ENCODE data around the gene PRMT3. TPM values are rescaled to one million over a fixed set of nuclear protein-coding genes. Genes with fewer than 3 reads are reported as not detected.
"Not testable (repeated sequence)": the region's sequence is repeated elsewhere in the genome, so short reads cannot be mapped to it uniquely, and the experiment has no call there.

The PRMT3 gene
- total and polyA plus RNA-seq, 12 donors = 7.6 to 23.4 (median 15.0) TPM

DNA sequence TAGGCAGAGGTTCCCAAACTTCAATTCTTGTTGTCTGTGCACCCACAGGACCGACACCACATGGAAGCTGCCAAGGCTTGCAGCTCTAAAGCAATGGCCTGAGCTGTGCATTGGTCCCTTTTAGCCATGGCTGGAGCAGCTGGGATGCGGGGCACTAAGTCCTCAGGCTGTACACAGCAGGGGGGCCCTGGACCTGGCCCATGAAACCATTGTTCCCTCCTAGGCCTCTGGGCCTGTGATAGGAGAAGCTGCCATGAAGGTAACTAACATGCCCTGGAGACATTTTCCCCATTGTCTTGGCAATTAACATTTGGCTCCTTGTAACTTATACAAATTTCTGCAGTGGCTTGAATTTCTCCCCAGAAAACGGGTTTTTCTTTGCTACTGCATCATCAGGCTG lies 168.3 kb downstream of the PRMT3 start:
- H3K36me3 ChIP-seq (replicated peaks in 1 of 2) = no peaks in the 10 kb centered on the region
- WGBS, 4 donors = 72 to 76% (median 75%) methylated on average over 2 to 3 of the region's 3 CpGs
- H3K4me1 ChIP-seq (replicated peaks in 1 of 2) = no peaks in the 10 kb centered on the region
- no peak overlapping the region for H3K27ac ChIP-seq
- DNase-seq = no peak
- H3K9me3 ChIP-seq (replicated peaks in 1 of 3) = no peaks in the 10 kb centered on the region
- H3K4me3 ChIP-seq = no peak overlapping the region
- intact Hi-C loops (cut with DNase I) = no loop called here
- no peaks in the 10 kb centered on the region for H3K27me3 ChIP-seq
- TF ChIP-seq POLR2A (IDR thresholded peaks at IDR 0.05) = no peak
- TF ChIP-seq, protein P1, sequence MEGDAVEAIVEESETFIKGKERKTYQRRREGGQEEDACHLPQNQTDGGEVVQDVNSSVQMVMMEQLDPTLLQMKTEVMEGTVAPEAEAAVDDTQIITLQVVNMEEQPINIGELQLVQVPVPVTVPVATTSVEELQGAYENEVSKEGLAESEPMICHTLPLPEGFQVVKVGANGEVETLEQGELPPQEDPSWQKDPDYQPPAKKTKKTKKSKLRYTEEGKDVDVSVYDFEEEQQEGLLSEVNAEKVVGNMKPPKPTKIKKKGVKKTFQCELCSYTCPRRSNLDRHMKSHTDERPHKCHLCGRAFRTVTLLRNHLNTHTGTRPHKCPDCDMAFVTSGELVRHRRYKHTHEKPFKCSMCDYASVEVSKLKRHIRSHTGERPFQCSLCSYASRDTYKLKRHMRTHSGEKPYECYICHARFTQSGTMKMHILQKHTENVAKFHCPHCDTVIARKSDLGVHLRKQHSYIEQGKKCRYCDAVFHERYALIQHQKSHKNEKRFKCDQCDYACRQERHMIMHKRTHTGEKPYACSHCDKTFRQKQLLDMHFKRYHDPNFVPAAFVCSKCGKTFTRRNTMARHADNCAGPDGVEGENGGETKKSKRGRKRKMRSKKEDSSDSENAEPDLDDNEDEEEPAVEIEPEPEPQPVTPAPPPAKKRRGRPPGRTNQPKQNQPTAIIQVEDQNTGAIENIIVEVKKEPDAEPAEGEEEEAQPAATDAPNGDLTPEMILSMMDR (IDR thresholded peaks at IDR 0.05) = no peak

DNA sequence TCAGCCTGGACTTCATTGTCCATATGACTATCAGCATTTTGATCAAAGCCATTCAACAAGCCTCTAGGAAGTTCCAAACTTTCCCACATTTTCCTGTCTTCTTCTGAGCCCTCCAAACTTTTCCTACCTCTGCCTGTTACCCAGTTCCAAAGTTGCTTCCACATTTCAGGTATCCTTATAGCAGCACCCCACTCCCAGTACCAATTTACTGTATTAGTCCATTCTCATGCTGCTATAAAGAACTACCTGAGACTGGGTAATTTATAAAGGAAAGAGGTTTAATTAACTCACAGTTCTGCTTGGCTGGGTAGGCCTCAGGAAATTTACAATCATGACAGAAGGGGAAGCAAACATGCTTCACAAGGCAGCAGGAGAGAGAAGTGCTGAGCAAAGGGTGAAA lies 168.9 kb downstream of the PRMT3 start:
- intact Hi-C loops (cut with DNase I); H3K27me3 ChIP-seq; DNase-seq: not testable (repeated sequence)

DNA sequence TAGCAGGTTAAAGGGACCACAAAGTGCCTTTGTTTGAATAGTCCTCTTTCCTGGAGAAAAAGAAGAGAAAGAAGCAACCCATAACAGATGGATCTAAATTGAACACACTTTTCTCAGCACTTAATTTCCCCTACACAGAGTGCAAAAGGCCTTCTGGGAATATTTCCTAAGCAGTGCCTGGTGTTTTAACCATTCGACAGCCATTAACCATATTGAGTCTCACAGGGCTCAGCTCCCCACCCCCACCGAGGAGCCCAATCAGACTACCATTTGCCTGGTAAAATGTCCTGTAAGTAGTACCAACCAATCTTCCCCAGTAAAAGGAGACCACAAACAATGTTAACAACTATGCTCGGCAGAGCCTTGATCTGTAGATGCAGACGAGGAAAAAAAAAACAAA lies 171.2 kb downstream of the PRMT3 start:
- no peaks in the 10 kb centered on the region for H3K36me3 ChIP-seq (replicated peaks in 1 of 2)
- no peak overlapping the region for H3K4me3 ChIP-seq
- no peaks in the 10 kb centered on the region for H3K9me3 ChIP-seq (replicated peaks in 1 of 3)
- H3K4me1 ChIP-seq (replicated peaks in 1 of 2) = no peaks in the 10 kb centered on the region
- TF ChIP-seq, protein P1 (IDR thresholded peaks at IDR 0.05) = no peak
- no peak for TF ChIP-seq POLR2A (IDR thresholded peaks at IDR 0.05)
- intact Hi-C loops (cut with DNase I) = no loop called here
- 67 to 84% (median 77%) methylated on average over 4 of the region's 4 CpGs for WGBS, 4 donors
- no peak overlapping the region for H3K27ac ChIP-seq
- DNase-seq = no peak
- H3K27me3 ChIP-seq = no peaks in the 10 kb centered on the region

More for the DNA sequence above, 168.9 kb downstream of the PRMT3 start:
- H3K36me3 ChIP-seq (replicated peaks in 1 of 2); H3K27ac ChIP-seq; H3K4me3 ChIP-seq; H3K9me3 ChIP-seq (replicated peaks in 1 of 3); H3K4me1 ChIP-seq (replicated peaks in 1 of 2): not testable (repeated sequence)

Other genes with a start within 250 kb of the PRMT3 start
- not detected for gene DBX1, start 227.2 kb upstream of the PRMT3 start, total RNA-seq
- not detected for gene DBX1, start 227.2 kb upstream of the PRMT3 start, polyA plus RNA-seq
- 100 to 1,000 TPM in 3 of 9 donors, 10 to 100 TPM in 6; 48.8 to 195 (median 80.6) TPM for gene HTATIP2, start 24.0 kb upstream of the PRMT3 start, total RNA-seq
- gene HTATIP2, start 24.0 kb upstream of the PRMT3 start, polyA plus RNA-seq = 100 to 1,000 TPM in 1 of 3 donors, 10 to 100 TPM in 2; 33.1 to 156 (median 35.7) TPM
- gene SLC6A5, start 211.9 kb downstream of the PRMT3 start, total RNA-seq = 1 to 10 TPM in 1 of 9 donors, under 1 TPM in 1, not detected in 7; 0.25 to 2.4 TPM
- under 1 TPM in 2 of 3 donors, not detected in 1; 0.03 to 0.40 TPM for gene SLC6A5, start 211.9 kb downstream of the PRMT3 start, polyA plus RNA-seq

Measured in adrenal gland (tissue), 12 donors.